ENCODE results near the gene PPP1R1C. TPM values are rescaled to one million over a fixed set of nuclear protein-coding genes. Genes with fewer than 3 reads are reported as not detected.

PPP1R1C gene
- total and polyA plus RNA-seq, 2 experiments from 2014 or later = 3.5 to 18.8 TPM

DNA sequence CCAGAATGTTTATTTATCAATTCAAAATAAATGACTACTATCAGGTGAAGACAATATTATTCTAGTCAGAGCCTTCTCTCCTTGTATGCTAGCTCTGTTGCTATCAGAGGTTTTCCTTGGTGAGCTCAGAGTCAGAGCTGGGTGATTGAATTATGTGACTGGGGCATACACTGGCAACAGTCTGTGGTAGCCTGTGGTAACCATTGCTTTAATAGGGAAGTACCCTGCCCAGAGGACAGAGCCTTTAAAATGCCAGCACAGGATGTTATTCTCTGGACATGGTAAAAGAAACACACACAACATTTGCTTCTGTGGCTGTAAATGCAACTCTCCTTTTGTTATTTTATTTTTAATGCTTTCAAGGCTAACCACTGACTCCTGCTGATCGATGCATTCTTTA lies 124.7 kb downstream of the PPP1R1C start:
- H3K4me3 ChIP-seq = no peak overlapping the region
- TF ChIP-seq JUNB (IDR thresholded peaks at IDR 0.05; ENCODE audit: unreplicated experiment) (no peak), CREB1 (CRISPR knock-in tag; IDR thresholded peaks at IDR 0.05; ENCODE audit: low read depth) (no peak), NANOG (IDR thresholded peaks at IDR 0.05; ENCODE audit: borderline replicate concordance) (no peak)
- TF ChIP-seq, protein P1, sequence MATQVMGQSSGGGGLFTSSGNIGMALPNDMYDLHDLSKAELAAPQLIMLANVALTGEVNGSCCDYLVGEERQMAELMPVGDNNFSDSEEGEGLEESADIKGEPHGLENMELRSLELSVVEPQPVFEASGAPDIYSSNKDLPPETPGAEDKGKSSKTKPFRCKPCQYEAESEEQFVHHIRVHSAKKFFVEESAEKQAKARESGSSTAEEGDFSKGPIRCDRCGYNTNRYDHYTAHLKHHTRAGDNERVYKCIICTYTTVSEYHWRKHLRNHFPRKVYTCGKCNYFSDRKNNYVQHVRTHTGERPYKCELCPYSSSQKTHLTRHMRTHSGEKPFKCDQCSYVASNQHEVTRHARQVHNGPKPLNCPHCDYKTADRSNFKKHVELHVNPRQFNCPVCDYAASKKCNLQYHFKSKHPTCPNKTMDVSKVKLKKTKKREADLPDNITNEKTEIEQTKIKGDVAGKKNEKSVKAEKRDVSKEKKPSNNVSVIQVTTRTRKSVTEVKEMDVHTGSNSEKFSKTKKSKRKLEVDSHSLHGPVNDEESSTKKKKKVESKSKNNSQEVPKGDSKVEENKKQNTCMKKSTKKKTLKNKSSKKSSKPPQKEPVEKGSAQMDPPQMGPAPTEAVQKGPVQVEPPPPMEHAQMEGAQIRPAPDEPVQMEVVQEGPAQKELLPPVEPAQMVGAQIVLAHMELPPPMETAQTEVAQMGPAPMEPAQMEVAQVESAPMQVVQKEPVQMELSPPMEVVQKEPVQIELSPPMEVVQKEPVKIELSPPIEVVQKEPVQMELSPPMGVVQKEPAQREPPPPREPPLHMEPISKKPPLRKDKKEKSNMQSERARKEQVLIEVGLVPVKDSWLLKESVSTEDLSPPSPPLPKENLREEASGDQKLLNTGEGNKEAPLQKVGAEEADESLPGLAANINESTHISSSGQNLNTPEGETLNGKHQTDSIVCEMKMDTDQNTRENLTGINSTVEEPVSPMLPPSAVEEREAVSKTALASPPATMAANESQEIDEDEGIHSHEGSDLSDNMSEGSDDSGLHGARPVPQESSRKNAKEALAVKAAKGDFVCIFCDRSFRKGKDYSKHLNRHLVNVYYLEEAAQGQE (IDR thresholded peaks at IDR 0.05; ENCODE audit: unreplicated experiment) = no peak
- H3K4me2 ChIP-seq = no peak overlapping the region
- no peaks in the 10 kb centered on the region for H3K36me3 ChIP-seq (ENCODE audit: insufficient read depth)
- no peaks in the 10 kb centered on the region for H3K9me2 ChIP-seq (ENCODE audit: insufficient read depth)
- no peaks in the 10 kb centered on the region for H3F3A ChIP-seq (replicated peaks; ENCODE audit: low read depth)
- Mint-ChIP-seq H3K4me1 (peaks cover 6% of the 10 kb centered on the region; the same call in 2 of the 3 replicates), H3K27me3 (ENCODE audit: insufficient read depth, low read depth, poor library complexity) (peaks cover 2% of the 10 kb centered on the region), H3K27ac (no peak overlapping the region), H3K4me3 (no peak overlapping the region), H3K36me3 (ENCODE audit: low read depth) (no peaks in the 10 kb centered on the region), H3K9me3 (no peaks in the 10 kb centered on the region)
- ATAC-seq (peak; percentile 52), DNase-seq (ENCODE audit: low spot score) (peak; percentile 4)
- no peak overlapping the region for H2AFZ ChIP-seq
- peaks cover 3% of the 10 kb centered on the region; the same call in 1 of the 2 replicates for H3K4me1 ChIP-seq (ENCODE audit: insufficient read depth)
- no peaks in the 10 kb centered on the region for H4K20me1 ChIP-seq (replicated peaks; ENCODE audit: insufficient read depth)
- H3K27me3 ChIP-seq (ENCODE audit: insufficient read depth) = no peaks in the 10 kb centered on the region
- H3K27ac ChIP-seq (ENCODE audit: low read depth) = no peak overlapping the region
- no peaks in the 10 kb centered on the region for H3K79me2 ChIP-seq (replicated peaks; ENCODE audit: insufficient read depth)

DNA sequence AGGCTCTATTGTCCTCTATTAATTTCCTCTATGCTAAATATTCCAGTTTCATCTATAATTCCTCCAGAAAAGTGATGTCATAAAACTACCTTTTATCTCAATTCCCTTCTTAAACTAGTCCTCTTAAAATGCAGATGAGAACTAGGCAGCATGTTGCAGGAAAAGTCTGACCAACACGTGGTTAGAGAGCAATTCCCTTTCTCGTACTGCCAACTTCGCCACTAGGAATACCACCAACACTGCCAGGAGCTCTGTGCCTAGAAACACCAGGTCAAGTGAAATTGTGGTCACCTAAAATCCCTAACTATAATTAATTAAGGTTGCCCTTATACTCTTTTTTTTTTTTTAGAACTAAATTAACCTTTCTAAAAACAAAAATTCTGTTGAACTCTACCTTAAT lies 127.7 kb downstream of the PPP1R1C start:
- peaks cover 2% of the 10 kb centered on the region for H3K27me3 Mint-ChIP-seq (ENCODE audit: insufficient read depth, low read depth, poor library complexity)
- Histone ChIP-seq H3K27ac (ENCODE audit: low read depth) (no peak overlapping the region), H3K4me3 (no peak overlapping the region), H3K79me2 (replicated peaks; ENCODE audit: insufficient read depth) (no peaks in the 10 kb centered on the region), H4K20me1 (replicated peaks; ENCODE audit: insufficient read depth) (no peaks in the 10 kb centered on the region), H3K4me2 (no peak overlapping the region), H3K27me3 (ENCODE audit: insufficient read depth) (no peaks in the 10 kb centered on the region), H3K9me2 (ENCODE audit: insufficient read depth) (no peaks in the 10 kb centered on the region), H2AFZ (no peak overlapping the region), H3K36me3 (ENCODE audit: insufficient read depth) (no peaks in the 10 kb centered on the region), H3F3A (replicated peaks; ENCODE audit: low read depth) (no peaks in the 10 kb centered on the region), H3K4me1 (ENCODE audit: insufficient read depth) (peaks cover 3% of the 10 kb centered on the region; the same call in 1 of the 2 replicates)
- H3K4me3 Mint-ChIP-seq = no peak overlapping the region
- ATAC-seq (no peak), DNase-seq (ENCODE audit: low spot score) (no peak)
- H3K36me3 Mint-ChIP-seq (ENCODE audit: low read depth) = no peaks in the 10 kb centered on the region
- no peaks in the 10 kb centered on the region for H3K9me3 Mint-ChIP-seq
- no peak overlapping the region for H3K27ac Mint-ChIP-seq
- H3K4me1 Mint-ChIP-seq = peaks cover 6% of the 10 kb centered on the region; the same call in 2 of the 3 replicates
- TF ChIP-seq, protein P1 (IDR thresholded peaks at IDR 0.05; ENCODE audit: unreplicated experiment) = no peak
- TF ChIP-seq POLR2AphosphoS5 (IDR thresholded peaks at IDR 0.05; ENCODE audit: low read depth) (no peak), NANOG (IDR thresholded peaks at IDR 0.05; ENCODE audit: borderline replicate concordance) (no peak), EZH2 (IDR thresholded peaks at IDR 0.05; ENCODE audit: low read depth, unreplicated experiment) (no peak), CREB1 (CRISPR knock-in tag; IDR thresholded peaks at IDR 0.05; ENCODE audit: low read depth) (no peak), ZNF331 (CRISPR knock-in tag; IDR thresholded peaks at IDR 0.05; ENCODE audit: low read depth) (no peak)
- TF ChIP-seq, protein P2, sequence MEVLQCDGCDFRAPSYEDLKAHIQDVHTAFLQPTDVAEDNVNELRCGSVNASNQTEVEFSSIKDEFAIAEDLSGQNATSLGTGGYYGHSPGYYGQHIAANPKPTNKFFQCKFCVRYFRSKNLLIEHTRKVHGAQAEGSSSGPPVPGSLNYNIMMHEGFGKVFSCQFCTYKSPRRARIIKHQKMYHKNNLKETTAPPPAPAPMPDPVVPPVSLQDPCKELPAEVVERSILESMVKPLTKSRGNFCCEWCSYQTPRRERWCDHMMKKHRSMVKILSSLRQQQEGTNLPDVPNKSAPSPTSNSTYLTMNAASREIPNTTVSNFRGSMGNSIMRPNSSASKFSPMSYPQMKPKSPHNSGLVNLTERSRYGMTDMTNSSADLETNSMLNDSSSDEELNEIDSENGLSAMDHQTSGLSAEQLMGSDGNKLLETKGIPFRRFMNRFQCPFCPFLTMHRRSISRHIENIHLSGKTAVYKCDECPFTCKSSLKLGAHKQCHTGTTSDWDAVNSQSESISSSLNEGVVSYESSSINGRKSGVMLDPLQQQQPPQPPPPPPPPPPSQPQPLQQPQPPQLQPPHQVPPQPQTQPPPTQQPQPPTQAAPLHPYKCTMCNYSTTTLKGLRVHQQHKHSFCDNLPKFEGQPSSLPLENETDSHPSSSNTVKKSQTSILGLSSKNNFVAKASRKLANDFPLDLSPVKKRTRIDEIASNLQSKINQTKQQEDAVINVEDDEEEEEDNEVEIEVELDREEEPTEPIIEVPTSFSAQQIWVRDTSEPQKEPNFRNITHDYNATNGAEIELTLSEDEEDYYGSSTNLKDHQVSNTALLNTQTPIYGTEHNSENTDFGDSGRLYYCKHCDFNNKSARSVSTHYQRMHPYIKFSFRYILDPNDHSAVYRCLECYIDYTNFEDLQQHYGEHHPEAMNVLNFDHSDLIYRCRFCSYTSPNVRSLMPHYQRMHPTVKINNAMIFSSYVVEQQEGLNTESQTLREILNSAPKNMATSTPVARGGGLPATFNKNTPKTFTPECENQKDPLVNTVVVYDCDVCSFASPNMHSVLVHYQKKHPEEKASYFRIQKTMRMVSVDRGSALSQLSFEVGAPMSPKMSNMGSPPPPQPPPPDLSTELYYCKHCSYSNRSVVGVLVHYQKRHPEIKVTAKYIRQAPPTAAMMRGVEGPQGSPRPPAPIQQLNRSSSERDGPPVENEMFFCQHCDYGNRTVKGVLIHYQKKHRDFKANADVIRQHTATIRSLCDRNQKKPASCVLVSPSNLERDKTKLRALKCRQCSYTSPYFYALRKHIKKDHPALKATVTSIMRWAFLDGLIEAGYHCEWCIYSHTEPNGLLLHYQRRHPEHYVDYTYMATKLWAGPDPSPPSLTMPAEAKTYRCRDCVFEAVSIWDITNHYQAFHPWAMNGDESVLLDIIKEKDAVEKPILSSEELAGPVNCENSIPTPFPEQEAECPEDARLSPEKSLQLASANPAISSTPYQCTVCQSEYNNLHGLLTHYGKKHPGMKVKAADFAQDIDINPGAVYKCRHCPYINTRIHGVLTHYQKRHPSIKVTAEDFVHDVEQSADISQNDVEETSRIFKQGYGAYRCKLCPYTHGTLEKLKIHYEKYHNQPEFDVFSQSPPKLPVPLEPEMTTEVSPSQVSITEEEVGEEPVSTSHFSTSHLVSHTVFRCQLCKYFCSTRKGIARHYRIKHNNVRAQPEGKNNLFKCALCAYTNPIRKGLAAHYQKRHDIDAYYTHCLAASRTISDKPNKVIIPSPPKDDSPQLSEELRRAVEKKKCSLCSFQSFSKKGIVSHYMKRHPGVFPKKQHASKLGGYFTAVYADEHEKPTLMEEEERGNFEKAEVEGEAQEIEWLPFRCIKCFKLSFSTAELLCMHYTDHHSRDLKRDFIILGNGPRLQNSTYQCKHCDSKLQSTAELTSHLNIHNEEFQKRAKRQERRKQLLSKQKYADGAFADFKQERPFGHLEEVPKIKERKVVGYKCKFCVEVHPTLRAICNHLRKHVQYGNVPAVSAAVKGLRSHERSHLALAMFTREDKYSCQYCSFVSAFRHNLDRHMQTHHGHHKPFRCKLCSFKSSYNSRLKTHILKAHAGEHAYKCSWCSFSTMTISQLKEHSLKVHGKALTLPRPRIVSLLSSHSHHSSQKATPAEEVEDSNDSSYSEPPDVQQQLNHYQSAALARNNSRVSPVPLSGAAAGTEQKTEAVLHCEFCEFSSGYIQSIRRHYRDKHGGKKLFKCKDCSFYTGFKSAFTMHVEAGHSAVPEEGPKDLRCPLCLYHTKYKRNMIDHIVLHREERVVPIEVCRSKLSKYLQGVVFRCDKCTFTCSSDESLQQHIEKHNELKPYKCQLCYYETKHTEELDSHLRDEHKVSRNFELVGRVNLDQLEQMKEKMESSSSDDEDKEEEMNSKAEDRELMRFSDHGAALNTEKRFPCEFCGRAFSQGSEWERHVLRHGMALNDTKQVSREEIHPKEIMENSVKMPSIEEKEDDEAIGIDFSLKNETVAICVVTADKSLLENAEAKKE (CRISPR knock-in tag; IDR thresholded peaks at IDR 0.05) = no peak

Data from GM23338 (cell line).